ENCODE data around the gene VEPH1. TPM values are rescaled to one million over a fixed set of nuclear protein-coding genes. Genes with fewer than 3 reads are reported as not detected.

VEPH1 gene
- total RNA-seq, 1 experiment from 2014 or later = 7.7 TPM

DNA sequence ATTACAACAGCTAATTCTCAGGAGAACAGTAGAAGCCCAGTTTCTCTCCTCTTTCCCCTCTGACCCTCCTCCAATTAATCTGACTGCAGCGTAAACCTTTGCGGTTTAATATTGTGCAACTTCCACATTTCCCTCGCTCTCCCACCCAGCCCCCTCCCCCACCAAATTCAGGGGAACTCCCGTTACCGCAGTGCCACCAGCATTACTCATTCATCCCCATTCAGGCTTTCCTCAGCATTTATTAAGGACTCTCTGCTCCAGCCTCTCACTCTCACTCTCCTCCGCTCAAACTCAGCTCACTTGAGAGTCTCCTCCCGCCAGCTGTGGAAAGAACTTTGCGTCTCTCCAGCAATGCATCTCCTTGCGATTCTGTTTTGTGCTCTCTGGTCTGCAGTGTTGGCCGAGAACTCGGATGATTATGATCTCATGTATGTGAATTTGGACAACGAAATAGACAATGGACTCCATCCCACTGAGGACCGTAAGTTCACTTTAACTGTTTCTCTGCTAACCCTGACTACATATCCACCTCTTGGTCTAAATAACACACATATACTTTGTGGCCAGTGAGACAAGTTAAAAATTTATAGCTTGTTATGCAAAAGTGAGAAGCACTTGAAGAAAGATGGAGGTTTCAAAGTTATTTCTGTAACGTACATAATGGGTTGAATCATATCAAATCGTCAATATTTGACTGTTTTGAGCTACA lies 66.5 kb downstream of the VEPH1 start, which contains the start of gene PTX3:
PTX3 (plus strand) TSS at position 268 of the 709 bp plus-strand sequence; CDS start at position 352, 84 bp downstream.
- Mint-ChIP-seq H3K36me3 (ENCODE audit: insufficient read depth in 1 of 3, low read depth in 3 of 3) (no peaks in the 10 kb centered on the region), H3K9me3 (0 out of 5 replicates have a peak, but pooled peaks cover 0 to 2% of the 10 kb centered on the region in 2 experiments), H3K27ac (no peak within 1 kb of the TSS; a peak in 1 of 7 replicates), H3K27me3 (ENCODE audit: low read depth) (peaks cover 36% of the 10 kb centered on the region), H3K4me1 (peaks cover 16 to 19% of the 10 kb centered on the region in 2 experiments), H3K4me3 (peak within 1 kb of the TSS; percentile 76 to 91)
- no peak within 1 kb of the TSS for H4K8ac ChIP-seq (replicated peaks; ENCODE audit: insufficient read length, low read depth, low read length)
- no peaks in the 10 kb centered on the region for H3K79me1 ChIP-seq (ENCODE audit: insufficient read depth, low read depth, low read length, poor library complexity, severe bottlenecking)
- no peak within 1 kb of the TSS for H2BK20ac ChIP-seq (ENCODE audit: low read depth, low read length, poor library complexity, severe bottlenecking)
- H4K5ac ChIP-seq (ENCODE audit: insufficient read length, low read depth, low read length) = no peak within 1 kb of the TSS
- H2BK12ac ChIP-seq (ENCODE audit: insufficient read length, low read depth, low read length) = no peak within 1 kb of the TSS
- TF ChIP-seq, protein P1, sequence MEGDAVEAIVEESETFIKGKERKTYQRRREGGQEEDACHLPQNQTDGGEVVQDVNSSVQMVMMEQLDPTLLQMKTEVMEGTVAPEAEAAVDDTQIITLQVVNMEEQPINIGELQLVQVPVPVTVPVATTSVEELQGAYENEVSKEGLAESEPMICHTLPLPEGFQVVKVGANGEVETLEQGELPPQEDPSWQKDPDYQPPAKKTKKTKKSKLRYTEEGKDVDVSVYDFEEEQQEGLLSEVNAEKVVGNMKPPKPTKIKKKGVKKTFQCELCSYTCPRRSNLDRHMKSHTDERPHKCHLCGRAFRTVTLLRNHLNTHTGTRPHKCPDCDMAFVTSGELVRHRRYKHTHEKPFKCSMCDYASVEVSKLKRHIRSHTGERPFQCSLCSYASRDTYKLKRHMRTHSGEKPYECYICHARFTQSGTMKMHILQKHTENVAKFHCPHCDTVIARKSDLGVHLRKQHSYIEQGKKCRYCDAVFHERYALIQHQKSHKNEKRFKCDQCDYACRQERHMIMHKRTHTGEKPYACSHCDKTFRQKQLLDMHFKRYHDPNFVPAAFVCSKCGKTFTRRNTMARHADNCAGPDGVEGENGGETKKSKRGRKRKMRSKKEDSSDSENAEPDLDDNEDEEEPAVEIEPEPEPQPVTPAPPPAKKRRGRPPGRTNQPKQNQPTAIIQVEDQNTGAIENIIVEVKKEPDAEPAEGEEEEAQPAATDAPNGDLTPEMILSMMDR (conservative IDR thresholded peaks at IDR 0.05) = no peak
- peak within 1 kb of the TSS; percentile 40 for H2AFZ ChIP-seq (ENCODE audit: low read length)
- H4K20me1 ChIP-seq (ENCODE audit: control insufficient read depth, insufficient read depth, insufficient read length) = no peaks in the 10 kb centered on the region
- peak; percentile 30 for DNase-seq
- no peaks in the 10 kb centered on the region; the same call in 1 of the 2 replicates for H3K27me3 ChIP-seq (ENCODE audit: insufficient read depth, low read length)
- H3K9ac ChIP-seq (ENCODE audit: extremely low read depth, insufficient read length, low read length) = peak within 1 kb of the TSS; percentile 40
- peak within 1 kb of the TSS; percentile 58 for H3K4me2 ChIP-seq (ENCODE audit: insufficient read depth, insufficient read length, low read length)
- peak within 1 kb of the TSS; percentile 77 for H3K14ac ChIP-seq (ENCODE audit: insufficient read depth, low read length)
- H2AK5ac ChIP-seq (ENCODE audit: insufficient read length, low read length) = no peak within 1 kb of the TSS
- H3K4me1 ChIP-seq (ENCODE audit: insufficient read depth, low read length) = peaks cover 2% of the 10 kb centered on the region; the same call in 1 of the 2 replicates
- H2BK5ac ChIP-seq (ENCODE audit: insufficient read length, low read length) = no peak within 1 kb of the TSS
- H3K23ac ChIP-seq (ENCODE audit: insufficient read length, low read depth, low read length) = no peak within 1 kb of the TSS
- no peaks in the 10 kb centered on the region for H3K79me2 ChIP-seq (ENCODE audit: insufficient read depth, low read length)
- no peak within 1 kb of the TSS for H3K4ac ChIP-seq (ENCODE audit: low read depth, low read length)
- WGBS (ENCODE audit: extremely low coverage, insufficient read length, low lambda C conversion rate) = no CpG with 5 or more reads among the region's 15 CpGs
- H3K18ac ChIP-seq (ENCODE audit: insufficient read length, low read depth, low read length) = no peak within 1 kb of the TSS
- H3T11ph ChIP-seq (ENCODE audit: low read length) = no peak within 1 kb of the TSS
- H3K56ac ChIP-seq (ENCODE audit: insufficient read length, low read depth, low read length) = no peak within 1 kb of the TSS
- no peak within 1 kb of the TSS for H4K91ac ChIP-seq (ENCODE audit: insufficient read length, low read depth, low read length)
- peaks cover 16% of the 10 kb centered on the region for H3K23me2 ChIP-seq (ENCODE audit: insufficient read length, low read depth, low read length, poor library complexity, severe bottlenecking)
- no peak within 1 kb of the TSS for H2BK15ac ChIP-seq (ENCODE audit: low read depth, low read length)
- H3K9me3 ChIP-seq (ENCODE audit: control insufficient read depth, low read depth, low read length) = no peaks in the 10 kb centered on the region
- no peak within 1 kb of the TSS for H3K27ac ChIP-seq (ENCODE audit: insufficient read length, low read depth, low read length)
- H2BK120ac ChIP-seq (ENCODE audit: low read depth, low read length, poor library complexity, severe bottlenecking) = no peak within 1 kb of the TSS
